Fibroblast of gingiva (primary cell): ENCODE results near the gene NUDT8.
"Not testable (repeated sequence)": the region's sequence is repeated elsewhere in the genome, so short reads cannot be mapped to it uniquely, and the experiment has no call there.

ENCODE experiments used
- DNase-seq: peaks from one replicate; pipeline ENCODE4 v3.0.0-alpha.2; 2011; ENCODE audit warnings: low read depth

Gene NUDT8

GRCh38 chr11:67588899-67589415, 40.8 kb downstream of the NUDT8 start:
- not testable (repeated sequence) for DNase-seq

- DNase-seq: no peak
Observed at GRCh38 chr11:67588136-67588503, 41.6 kb downstream of the NUDT8 start.

GRCh38 chr11:67586568-67587250, 43.0 kb downstream of the NUDT8 start:
- DNase-seq: no peak

- DNase-seq: no peak
Observed at GRCh38 chr11:67585911-67586310, 43.8 kb downstream of the NUDT8 start.

- DNase-seq: no peak
Observed at GRCh38 chr11:67584881-67585873, 44.6 kb downstream of the NUDT8 start.

GRCh38 chr11:67584205-67584880, 45.4 kb downstream of the NUDT8 start:
- DNase-seq: peak; percentile 67

- peak; percentile 90 for DNase-seq
Observed at GRCh38 chr11:67583247-67584204, 46.2 kb downstream of the NUDT8 start, which contains the start of gene GSTP1. Gene GSTP1 (plus strand): TSS chr11:67583812. CDS start chr11:67583844, 32 bp downstream.

- DNase-seq: no peak
Observed at GRCh38 chr11:67582011-67582410, 47.7 kb downstream of the NUDT8 start.

GRCh38 chr11:67581469-67581868, 48.3 kb downstream of the NUDT8 start:
- DNase-seq: no peak

- no peak for DNase-seq
Observed at GRCh38 chr11:67577951-67578350, 51.8 kb downstream of the NUDT8 start.
